COLO829 (cell line): ENCODE measurements around the gene SCRN1.
"Not testable (repeated sequence)": the region's sequence is repeated elsewhere in the genome, so short reads cannot be mapped to it uniquely, and the experiment has no call there.

Experiments
- DNase-seq: peaks from one replicate; pipeline ENCODE4 v3.0.0; 2012; ENCODE audit warnings: low spot score

Gene SCRN1

GRCh38 chr7:29968683-29969395 lies 20.8 kb downstream of the SCRN1 start:
- no peak for DNase-seq

- DNase-seq: no peak
Observed at GRCh38 chr7:29965030-29965429, 24.6 kb downstream of the SCRN1 start.

GRCh38 chr7:29962035-29962434 lies 27.6 kb downstream of the SCRN1 start:
- DNase-seq: no peak

GRCh38 chr7:29961611-29962010 lies 28.0 kb downstream of the SCRN1 start:
- not testable (repeated sequence) for DNase-seq

- DNase-seq: no peak
Observed at GRCh38 chr7:29958667-29959358, 30.8 kb downstream of the SCRN1 start.

GRCh38 chr7:29957521-29958310 lies 31.9 kb downstream of the SCRN1 start:
- no peak for DNase-seq

GRCh38 chr7:29956487-29956836 lies 33.1 kb downstream of the SCRN1 start:
- DNase-seq: no peak

GRCh38 chr7:29955799-29956486 lies 33.7 kb downstream of the SCRN1 start:
- DNase-seq: no peak

- DNase-seq: no peak
Observed at GRCh38 chr7:29955075-29955792, 34.4 kb downstream of the SCRN1 start.

- DNase-seq: no peak
Observed at GRCh38 chr7:29953726-29954347, 35.8 kb downstream of the SCRN1 start.

GRCh38 chr7:29951206-29951605 lies 38.4 kb downstream of the SCRN1 start:
- DNase-seq: no peak

- DNase-seq: no peak
Observed at GRCh38 chr7:29950480-29950879, 39.1 kb downstream of the SCRN1 start.

GRCh38 chr7:29948587-29948986 lies 41.0 kb downstream of the SCRN1 start:
- no peak for DNase-seq

GRCh38 chr7:29946428-29947186 lies 43.0 kb downstream of the SCRN1 start:
- DNase-seq: no peak

GRCh38 chr7:29945259-29945809 lies 44.3 kb downstream of the SCRN1 start:
- no peak for DNase-seq

GRCh38 chr7:29940199-29940598 lies 49.4 kb downstream of the SCRN1 start:
- no peak for DNase-seq

GRCh38 chr7:29937132-29937531 lies 52.5 kb downstream of the SCRN1 start:
- DNase-seq: no peak

- DNase-seq: no peak
Observed at GRCh38 chr7:29935111-29935510, 54.5 kb downstream of the SCRN1 start.

GRCh38 chr7:29929018-29929807 lies 60.4 kb downstream of the SCRN1 start:
- DNase-seq: no peak
